HG03378 (cell line): ENCODE data around the gene ADNP.

Experiments
- ATAC-seq: cut with Tn5 transposase; IDR thresholded peaks from one replicate; pipeline ENCODE4 v1.9.1; 2021; ENCODE audit warnings: mild to moderate bottlenecking, moderate library complexity; ENCODE audit not compliant: unreplicated experiment

Gene ADNP

GRCh38 chr20:50874111-50874757 is 57.0 kb downstream of the ADNP start:
- ATAC-seq = no peak

GRCh38 chr20:50873585-50873984 is 57.7 kb downstream of the ADNP start:
- ATAC-seq = no peak

GRCh38 chr20:50872560-50873425 is 58.4 kb downstream of the ADNP start:
- no peak for ATAC-seq

GRCh38 chr20:50870561-50871161 is 60.6 kb downstream of the ADNP start:
- no peak for ATAC-seq

GRCh38 chr20:50868509-50869495 is 62.4 kb downstream of the ADNP start:
- no peak for ATAC-seq

GRCh38 chr20:50867805-50868204 is 63.4 kb downstream of the ADNP start:
- ATAC-seq = no peak

- ATAC-seq = no peak
Measured at GRCh38 chr20:50866831-50867230, 64.4 kb downstream of the ADNP start.

GRCh38 chr20:50866036-50866685 is 65.1 kb downstream of the ADNP start:
- ATAC-seq = no peak

GRCh38 chr20:50865591-50865990 is 65.6 kb downstream of the ADNP start:
- no peak for ATAC-seq

GRCh38 chr20:50865114-50865513 is 66.1 kb downstream of the ADNP start:
- no peak for ATAC-seq

GRCh38 chr20:50862546-50862945 is 68.7 kb downstream of the ADNP start:
- ATAC-seq = no peak

GRCh38 chr20:50861012-50861411 is 70.2 kb downstream of the ADNP start:
- ATAC-seq = no peak

GRCh38 chr20:50859161-50859560 is 72.1 kb downstream of the ADNP start:
- ATAC-seq = no peak

GRCh38 chr20:50858525-50858924 is 72.7 kb downstream of the ADNP start:
- ATAC-seq = no peak

GRCh38 chr20:50857348-50857747 is 73.9 kb downstream of the ADNP start:
- ATAC-seq = no peak

GRCh38 chr20:50856475-50857041 is 74.7 kb downstream of the ADNP start:
- ATAC-seq = no peak

- ATAC-seq = no peak
Measured at GRCh38 chr20:50855498-50856474, 75.5 kb downstream of the ADNP start.

- no peak for ATAC-seq
Measured at GRCh38 chr20:50854506-50855249, 76.6 kb downstream of the ADNP start.
